ENCODE results near the gene ZFYVE19.

Gene ZFYVE19

GRCh38 chr15:40775740-40776536, 31.0 kb upstream of the ZFYVE19 start:
- no peak for DNase-seq (ENCODE audit: low read depth)

- DNase-seq (ENCODE audit: low read depth) = no peak
Observed at GRCh38 chr15:40776537-40777141, 30.2 kb upstream of the ZFYVE19 start.

- DNase-seq (ENCODE audit: low read depth) = peak; percentile 67
Observed at GRCh38 chr15:40782609-40783227, 24.2 kb upstream of the ZFYVE19 start.

GRCh38 chr15:40785164-40785563, 21.7 kb upstream of the ZFYVE19 start:
- no peak for DNase-seq (ENCODE audit: low read depth)

GRCh38 chr15:40785814-40786213, 21.1 kb upstream of the ZFYVE19 start:
- no peak for DNase-seq (ENCODE audit: low read depth)

- peak; percentile 22 for DNase-seq (ENCODE audit: low read depth)
Observed at GRCh38 chr15:40787344-40787841, 19.5 kb upstream of the ZFYVE19 start.

- DNase-seq (ENCODE audit: low read depth) = no peak
Observed at GRCh38 chr15:40787991-40788390, 18.9 kb upstream of the ZFYVE19 start.

- no peak for DNase-seq (ENCODE audit: low read depth)
Observed at GRCh38 chr15:40789119-40789518, 17.8 kb upstream of the ZFYVE19 start.

GRCh38 chr15:40789999-40790398, 16.9 kb upstream of the ZFYVE19 start:
- DNase-seq (ENCODE audit: low read depth) = no peak

- DNase-seq (ENCODE audit: low read depth) = no peak
Observed at GRCh38 chr15:40790718-40791117, 16.2 kb upstream of the ZFYVE19 start.

GRCh38 chr15:40792394-40792793, 14.5 kb upstream of the ZFYVE19 start:
- DNase-seq (ENCODE audit: low read depth) = no peak

GRCh38 chr15:40793216-40793989, 13.5 kb upstream of the ZFYVE19 start:
- DNase-seq (ENCODE audit: low read depth) = no peak

- DNase-seq (ENCODE audit: low read depth) = no peak
Observed at GRCh38 chr15:40796041-40796440, 10.8 kb upstream of the ZFYVE19 start.

GRCh38 chr15:40796512-40796911, 10.4 kb upstream of the ZFYVE19 start:
- DNase-seq (ENCODE audit: low read depth) = no peak

- no peak for DNase-seq (ENCODE audit: low read depth)
Observed at GRCh38 chr15:40799523-40799922, 7.4 kb upstream of the ZFYVE19 start.

GRCh38 chr15:40803076-40803475, 3.8 kb upstream of the ZFYVE19 start:
- DNase-seq (ENCODE audit: low read depth) = no peak

- DNase-seq (ENCODE audit: low read depth) = no peak
Observed at GRCh38 chr15:40803688-40804087, 3.2 kb upstream of the ZFYVE19 start.

GRCh38 chr15:40806672-40807027, 239 bp upstream of the ZFYVE19 start:
- no peak for DNase-seq (ENCODE audit: low read depth)

GRCh38 chr15:40807888-40808461, 1.1 kb downstream of the ZFYVE19 start:
- DNase-seq (ENCODE audit: low read depth) = no peak

GRCh38 chr15:40808861-40809450, 2.1 kb downstream of the ZFYVE19 start:
- no peak for DNase-seq (ENCODE audit: low read depth)

GRCh38 chr15:40812721-40813425, 6.0 kb downstream of the ZFYVE19 start:
- no peak for DNase-seq (ENCODE audit: low read depth)

Measured in activated T-helper 1 cell treated with Interleukin-2 at 50 U/mL for 16 hours (primary cell).